H1 (cell line): ENCODE results near the gene WRAP53. TPM values are rescaled to one million over a fixed set of nuclear protein-coding genes. Genes with fewer than 3 reads are reported as not detected.

Experiments used
- CTCF ChIA-PET: fragments of 300-600 bp; sonication (Branson Sonifier 250); formaldehyde crosslinking; loops from one replicate; lab custom pipeline; 2021; ENCODE audit not compliant: partially characterized antibody; lab: Charles Lee
- POLR2A ChIA-PET: fragments of 300-600 bp; sonication (Branson Sonifier 250); formaldehyde crosslinking; loops from one replicate; lab custom pipeline; 2021; ENCODE audit warnings: inconsistent platforms; ENCODE audit not compliant: partially characterized antibody; lab: Charles Lee
- DNase-seq, 2 experiments: peaks; one replicate each; pipeline versions ENCODE4 v3.0.0 to v3.0.0-alpha.2; 2010 to 2022; ENCODE audit warnings: low spot score in 2 of 2, low read depth in 1 of 2, mixed read lengths in 1 of 2
- FAIRE-seq: peaks from 2 replicates; lab custom pipeline; 2011; peaks lifted over from hg19 to GRCh38; lab: Jason Lieb, UNC
- H2AFZ ChIP-seq: 2 replicates; pipeline ENCODE4 v1.8.1; 2012; ENCODE audit warnings: low read length, inconsistent platforms
- H2AK5ac ChIP-seq: 2 replicates; pipeline ENCODE4 v1.6.1; 2013; ENCODE audit warnings: low read depth, low read length
- H2BK120ac ChIP-seq: replicated peaks from 2 replicates; pipeline ENCODE3; 2013; ENCODE audit warnings: low read depth, low read length, inconsistent platforms
- H2BK12ac ChIP-seq: 2 replicates; pipeline ENCODE4 v1.6.1; 2013; ENCODE audit warnings: low read depth, low read length
- H2BK15ac ChIP-seq: 2 replicates; pipeline ENCODE4 v1.6.1; 2013; ENCODE audit warnings: low read length
- H2BK20ac ChIP-seq: 2 replicates; pipeline ENCODE4 v1.6.1; 2013; ENCODE audit warnings: low read length
- H2BK5ac ChIP-seq: 2 replicates; pipeline ENCODE4 v1.6.1; 2013; ENCODE audit warnings: low read depth, low read length
- H3K14ac ChIP-seq: 2 replicates; pipeline ENCODE4 v1.6.1; 2013; ENCODE audit warnings: inconsistent platforms; ENCODE audit not compliant: insufficient read length
- H3K18ac ChIP-seq: 2 replicates; pipeline ENCODE4 v1.6.1; 2013; ENCODE audit warnings: low read length; ENCODE audit errors: extremely low read depth
- H3K23ac ChIP-seq: 2 replicates; pipeline ENCODE4 v1.6.1; 2013; ENCODE audit warnings: inconsistent platforms; ENCODE audit not compliant: insufficient read length
- H3K23me2 ChIP-seq: 2 replicates; pipeline ENCODE4 v1.6.1; 2013; ENCODE audit warnings: low read depth, low read length
- H3K27ac ChIP-seq: 2 replicates; pipeline ENCODE4 v1.6.1; 2011; ENCODE audit warnings: low read depth, low read length, inconsistent platforms
- H3K27me3 ChIP-seq, 4 experiments: replicated peaks in 1 of 4; 1 replicate in 1 of 4; 2 replicates in 3 of 4; pipeline versions ENCODE4 v1.6.1 to v1.8.1; 2011 to 2013; ENCODE audit warnings: low read length in 3 of 4, mild to moderate bottlenecking in 3 of 4, inconsistent platforms in 2 of 4, mixed read lengths in 2 of 4, moderate library complexity in 1 of 4; ENCODE audit not compliant: control insufficient read depth in 3 of 4, insufficient read depth in 3 of 4; ENCODE audit errors: extremely low read depth in 1 of 4
- H3K36me3 ChIP-seq, 4 experiments: 2 replicates each; pipeline versions ENCODE4 v1.6.1 to v1.8.1; 2011 to 2013; ENCODE audit warnings: mild to moderate bottlenecking in 4 of 4, low read length in 3 of 4, moderate library complexity in 2 of 4, control low read depth in 1 of 4, inconsistent platforms in 1 of 4; ENCODE audit not compliant: insufficient read depth in 4 of 4, control insufficient read depth in 2 of 4
- H3K4ac ChIP-seq: replicated peaks from 2 replicates; pipeline ENCODE3; 2013; ENCODE audit warnings: low read length, low read depth, mixed read lengths, inconsistent platforms; ENCODE audit not compliant: insufficient read length
- H3K4me1 ChIP-seq, 4 experiments: replicated peaks in 1 of 4; 1 replicate in 1 of 4; 2 replicates in 3 of 4; pipeline versions ENCODE4 v1.6.1 to v1.8.1; 2011 to 2013; ENCODE audit warnings: low read length in 3 of 4, inconsistent platforms in 2 of 4, mixed read lengths in 1 of 4; ENCODE audit not compliant: insufficient read depth in 4 of 4, control insufficient read depth in 3 of 4
- H3K4me2 ChIP-seq, 2 experiments: 2 replicates each; pipeline versions ENCODE4 v1.6.1 to v1.8.1; 2011 to 2013; ENCODE audit warnings: low read depth in 2 of 2, low read length in 2 of 2, control low read depth in 1 of 2, inconsistent platforms in 1 of 2, mild to moderate bottlenecking in 1 of 2; ENCODE audit not compliant: insufficient read depth in 1 of 2
- H3K4me3 ChIP-seq, 4 experiments: fragments of 200-600, 300-600 bp in 1 of 4; sonication (generic), shearing (Covaris generic), sonication (Bioruptor Twin) in 1 of 4; 2 replicates each; pipeline versions ENCODE4 v1.5.1 to v1.8.1; 2011 to 2016; ENCODE audit warnings: low read length in 4 of 4, low read depth in 3 of 4, control low read depth in 2 of 4, inconsistent platforms in 2 of 4, mild to moderate bottlenecking in 2 of 4, mixed read lengths in 1 of 4, moderate library complexity in 1 of 4; ENCODE audit not compliant: insufficient read depth in 2 of 4; ENCODE audit errors: extremely low read depth in 1 of 4
- H3K56ac ChIP-seq: replicated peaks from 2 replicates; pipeline ENCODE3; 2013; ENCODE audit warnings: low read depth, mild to moderate bottlenecking, mixed read lengths, low read length, inconsistent platforms; ENCODE audit not compliant: insufficient read length
- H3K79me1 ChIP-seq: 2 replicates; pipeline ENCODE4 v1.6.1; 2013; ENCODE audit warnings: low read depth, low read length, control low read depth
- H3K79me2 ChIP-seq, 2 experiments: 2 replicates each; pipeline versions ENCODE4 v1.6.1 to v1.8.1; 2012 to 2013; ENCODE audit warnings: low read length in 2 of 2, mild to moderate bottlenecking in 2 of 2, inconsistent platforms in 1 of 2; ENCODE audit not compliant: insufficient read depth in 2 of 2, control insufficient read depth in 1 of 2
- H3K9ac ChIP-seq, 4 experiments: replicated peaks in 1 of 4; 1 replicate in 1 of 4; 2 replicates in 3 of 4; pipeline versions ENCODE4 v1.6.1 to v1.8.1; 2011 to 2013; ENCODE audit warnings: low read depth in 3 of 4, low read length in 3 of 4, control low read depth in 2 of 4, mild to moderate bottlenecking in 2 of 4, moderate library complexity in 2 of 4, inconsistent platforms in 1 of 4; ENCODE audit errors: extremely low read depth in 1 of 4
- H3K9me3 ChIP-seq, 2 experiments: 2 replicates each; pipeline versions ENCODE4 v1.6.1 to v1.8.1; 2012 to 2013; ENCODE audit warnings: mild to moderate bottlenecking in 2 of 2, moderate library complexity in 2 of 2, control low read depth in 1 of 2, inconsistent platforms in 1 of 2, low read depth in 1 of 2, low read length in 1 of 2, mixed read lengths in 1 of 2; ENCODE audit not compliant: insufficient read depth in 2 of 2
- H4K20me1 ChIP-seq, 2 experiments: replicated peaks in 1 of 2; 2 replicates each; pipeline versions ENCODE3 to v1.8.1; 2011 to 2013; ENCODE audit warnings: inconsistent platforms in 2 of 2, low read length in 2 of 2, mild to moderate bottlenecking in 1 of 2; ENCODE audit not compliant: insufficient read depth in 2 of 2, control insufficient read depth in 1 of 2
- H4K5ac ChIP-seq: 2 replicates; pipeline ENCODE4 v1.6.1; 2013; ENCODE audit warnings: low read length, low read depth, mixed read lengths, inconsistent platforms; ENCODE audit not compliant: insufficient read length
- H4K8ac ChIP-seq: 2 replicates; pipeline ENCODE4 v1.8.0; 2013; ENCODE audit warnings: mild to moderate bottlenecking, moderate library complexity, low read length, inconsistent platforms; ENCODE audit not compliant: insufficient read depth; ENCODE audit errors: extremely low read depth
- H4K91ac ChIP-seq: replicated peaks from 2 replicates; pipeline ENCODE3; 2013; ENCODE audit warnings: low read length, mixed read lengths, inconsistent platforms; ENCODE audit not compliant: insufficient read length
- ASH2L ChIP-seq: fragments of 200-600, 300-600 bp; sonication (generic); IDR thresholded peaks from one replicate; pipeline ENCODE4 v1.7.1; 2017; ENCODE audit warnings: low read length
- BACH1 ChIP-seq: IDR thresholded peaks from 2 replicates; pipeline ENCODE4 v1.6.1; 2012; ENCODE audit warnings: low read length, improper control_type of control experiment
- BCL11A ChIP-seq, 2 experiments: IDR thresholded peaks; one replicate each; pipeline ENCODE4 v1.6.1; 2011; ENCODE audit warnings: low read depth in 2 of 2, low read length in 2 of 2, mild to moderate bottlenecking in 2 of 2
- CEBPB ChIP-seq: IDR thresholded peaks from 2 replicates; pipeline ENCODE4 v1.6.1; 2012; ENCODE audit warnings: low read depth, low read length
- EGR1 ChIP-seq: IDR thresholded peaks from 2 replicates; pipeline ENCODE4 v1.6.1; 2011; ENCODE audit warnings: low read depth, low read length, borderline replicate concordance
- NRF1 ChIP-seq: IDR thresholded peaks from 2 replicates; pipeline ENCODE4 v1.6.1; 2011; ENCODE audit warnings: mild to moderate bottlenecking, low read depth, low read length, improper control_type of control experiment
- POLR2A ChIP-seq, 2 experiments: IDR thresholded peaks; 1 replicate in 1 of 2; 2 replicates in 1 of 2; pipeline ENCODE4 v1.6.1; 2011; ENCODE audit warnings: low read depth in 2 of 2, low read length in 2 of 2, mild to moderate bottlenecking in 2 of 2; ENCODE audit errors: control extremely low read depth in 1 of 2
- RBBP5 ChIP-seq: IDR thresholded peaks from 2 replicates; pipeline ENCODE4 v1.7.1; 2012; ENCODE audit warnings: low read depth, mild to moderate bottlenecking, inconsistent platforms, low read length, moderate library complexity, borderline replicate concordance
- RXRA ChIP-seq: IDR thresholded peaks from 2 replicates; pipeline ENCODE4 v1.6.1; 2011; ENCODE audit warnings: low read depth, mild to moderate bottlenecking, low read length, moderate library complexity; ENCODE audit not compliant: insufficient read depth
- SP4 ChIP-seq: IDR thresholded peaks from 2 replicates; pipeline ENCODE4 v1.6.1; 2012; ENCODE audit warnings: low read length, inconsistent platforms
- TAF1 ChIP-seq: IDR thresholded peaks from 2 replicates; pipeline ENCODE4 v1.6.1; 2011; ENCODE audit warnings: mild to moderate bottlenecking, low read depth, low read length
- TAF7 ChIP-seq: optimal IDR thresholded peaks from 2 replicates; pipeline ENCODE3; 2011; ENCODE audit warnings: low read depth, mild to moderate bottlenecking, inconsistent platforms, low read length, moderate library complexity, borderline replicate concordance
- TBP ChIP-seq: IDR thresholded peaks from 2 replicates; pipeline ENCODE4 v1.6.1; 2011; ENCODE audit warnings: low read depth, low read length, improper control_type of control experiment
- TCF12 ChIP-seq: IDR thresholded peaks from 2 replicates; pipeline ENCODE4 v1.6.1; 2011; ENCODE audit warnings: low read depth, mild to moderate bottlenecking, low read length
- WGBS, 2 experiments: shearing (Covaris generic) in 1 of 2; methylation state at CpG; one replicate each; pipeline versions ENCODE4 v1.1.6 to v1.1.7; 2013 to 2015; ENCODE audit warnings: low lambda C conversion rate in 2 of 2, mixed read lengths in 2 of 2, inconsistent platforms in 1 of 2, low coverage in 1 of 2, missing lambda C conversion rate in 1 of 2; ENCODE audit not compliant: insufficient replicate concordance in 2 of 2, insufficient coverage in 1 of 2, insufficient read length in 1 of 2; ENCODE audit errors: extremely low coverage in 1 of 2, missing lambda C conversion rate in 1 of 2; 5-methylcytosine and 5-hydroxymethylcytosine counted together
- polyA plus RNA-seq, 7 experiments: library from polyadenylated mRNA; depleted of rRNA in 3 of 7; stranded (reverse) in 5 of 7; unstranded in 2 of 7; fragments of >200 nt in 5 of 7; fragments of 200-250 nt in 2 of 7; gene quantifications; 1 replicate in 5 of 7; 2 replicates in 1 of 7; 4 replicates in 1 of 7; pipeline versions ENCODE4 v1.2.1 to v1.2.3, GENCODE V29; 2011 to 2013; ENCODE audit warnings: missing spikeins in 2 of 7, mixed read lengths in 2 of 7
- total RNA-seq: library from RNA; stranded (reverse); fragmentation: NEBNext Ultra II Directional; extraction: Animal tissue kit (Norgen Biotek cat#: 25700); gene quantifications from 2 replicates; pipeline ENCODE4 v1.2.1, GENCODE V29; 2021
- TF ChIP-seq, protein P1 (sequence below): IDR thresholded peaks from 2 replicates; pipeline ENCODE4 v1.6.1; 2011; ENCODE audit warnings: low read depth, mild to moderate bottlenecking, low read length; ENCODE audit not compliant: insufficient read depth

Gene WRAP53
- total and polyA plus RNA-seq, 2 of the 8 experiments (the other 6 are each of a cell fraction or from before 2014, with no cell fraction given), result 29.2 to 30.1 TPM

DNA sequence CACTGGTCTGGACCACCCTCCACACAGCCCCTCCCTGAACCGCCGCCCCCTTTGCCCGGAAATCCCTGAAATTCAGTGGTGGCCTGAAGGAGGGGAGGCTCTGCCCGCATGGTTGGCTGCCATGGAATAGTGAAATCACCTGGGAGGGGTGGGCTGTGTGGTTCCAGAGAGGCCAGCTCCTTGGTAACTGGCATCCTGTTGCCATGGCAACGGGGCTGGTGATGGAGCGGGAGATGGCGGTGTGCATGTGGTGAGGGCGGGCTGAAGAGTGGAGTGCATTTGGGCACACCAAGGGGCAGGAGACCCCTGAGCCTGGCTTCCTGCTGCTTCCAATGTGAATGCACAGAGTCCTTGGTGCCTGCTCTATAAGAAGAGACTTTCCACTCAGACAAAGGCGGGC, 19.2 kb downstream of the WRAP53 start:
- no peak overlapping the region for H3K56ac ChIP-seq
- POLR2A ChIA-PET, result interaction anchor here (1.2 to 11.4 kb wide), 5 partner anchors 9 to 124 kb away, joined by 3 to 186 read pairs (median 16); partner anchors contain the start of genes ATP1B2, DNAH2, MPDU1 and SAT2
- WGBS, 2 experiments, result 84% methylated on average over 9 of the region's 9 CpGs; no CpG with 5 or more reads in 1 of the 2 experiments
- no peak overlapping the region for H3K14ac ChIP-seq
- H4K20me1 ChIP-seq, result peaks cover 2 to 7% of the 10 kb centered on the region in 2 experiments
- H3K36me3 ChIP-seq, result no peaks in the 10 kb centered on the region
- peaks cover 0 to 6% (median 3%) of the 10 kb centered on the region in 4 experiments; a peak in 2 of 7 replicates for H3K27me3 ChIP-seq
- H2BK5ac ChIP-seq, result no peak overlapping the region
- FAIRE-seq (no peak), DNase-seq (peak in 1 of 2 experiments; percentile 60)
- no peak overlapping the region for H2BK12ac ChIP-seq
- peaks cover 19% of the 10 kb centered on the region; the same call in 1 of the 2 replicates for H3K23me2 ChIP-seq
- no peak overlapping the region for H3K23ac ChIP-seq
- H3K4me3 ChIP-seq, result no peak overlapping the region
- no peak overlapping the region for H3K27ac ChIP-seq
- H4K8ac ChIP-seq, result no peak overlapping the region
- no peak overlapping the region for H3K9ac ChIP-seq
- no peak overlapping the region for H2BK15ac ChIP-seq
- no peak overlapping the region for H4K91ac ChIP-seq
- CTCF ChIA-PET, result interaction anchor here (1.0 to 9.2 kb wide), 6 partner anchors 10 to 114 kb away, joined by 3 to 85 read pairs (median 17); partner anchors contain the start of genes DNAH2, SHBG, TP53 and WRAP53
- no peak overlapping the region for H2AFZ ChIP-seq
- H2AK5ac ChIP-seq, result no peak overlapping the region
- H3K79me1 ChIP-seq, result no peaks in the 10 kb centered on the region; the same call in 1 of the 2 replicates
- H2BK120ac ChIP-seq, result no peak overlapping the region
- peaks cover 2 to 29% (median 22%) of the 10 kb centered on the region in 4 experiments for H3K4me1 ChIP-seq
- no peaks in the 10 kb centered on the region for H3K9me3 ChIP-seq
- no peak overlapping the region; a peak in 1 of 4 replicates for H3K4me2 ChIP-seq
- no peak overlapping the region for H3K4ac ChIP-seq
- H2BK20ac ChIP-seq, result no peak overlapping the region
- H4K5ac ChIP-seq, result no peak overlapping the region
- no peak overlapping the region for H3K18ac ChIP-seq
- H3K79me2 ChIP-seq, result no peaks in the 10 kb centered on the region
- TF ChIP-seq TAF7 (no peak), RXRA (no peak), CEBPB (no peak), NRF1 (no peak), BCL11A (IDR thresholded peaks at IDR 0.05; ENCODE audit: low read depth in 2 of 2, low read length in 2 of 2) (no peak), POLR2A (IDR thresholded peaks at IDR 0.05; ENCODE audit: control extremely low read depth in 1 of 2, low read depth in 2 of 2, low read length in 2 of 2) (no peak), EGR1 (no peak), RBBP5 (no peak), BACH1 (no peak), TCF12 (no peak), ASH2L (no peak), TBP (no peak), SP4 (no peak), TAF1 (no peak)
- TF ChIP-seq, protein P1, sequence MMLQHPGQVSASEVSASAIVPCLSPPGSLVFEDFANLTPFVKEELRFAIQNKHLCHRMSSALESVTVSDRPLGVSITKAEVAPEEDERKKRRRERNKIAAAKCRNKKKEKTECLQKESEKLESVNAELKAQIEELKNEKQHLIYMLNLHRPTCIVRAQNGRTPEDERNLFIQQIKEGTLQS, result no peak
